ENCODE data around the gene FAM72B.
"Not testable (repeated sequence)": the region's sequence is repeated elsewhere in the genome, so short reads cannot be mapped to it uniquely, and the experiment has no call there.

Gene FAM72B

GRCh38 chr1:121214544-121215156, 30.5 kb upstream of the FAM72B start:
- not testable (repeated sequence) for H3K9me3 ChIP-seq (ENCODE audit: control insufficient read depth, insufficient read depth, low read length); H3K27me3 ChIP-seq (ENCODE audit: control insufficient read depth, insufficient read depth, low read length); H3K9ac ChIP-seq (ENCODE audit: low read depth, low read length); H3K4me3 ChIP-seq (ENCODE audit: low read depth, low read length); H3K27ac ChIP-seq (ENCODE audit: low read depth, low read length); H3K4me1 ChIP-seq (ENCODE audit: control insufficient read depth, insufficient read depth, low read length); H3K36me3 ChIP-seq (ENCODE audit: control insufficient read depth, insufficient read depth, low read length)

- H3K27ac ChIP-seq (ENCODE audit: low read depth, low read length); H3K36me3 ChIP-seq (ENCODE audit: control insufficient read depth, insufficient read depth, low read length); H3K27me3 ChIP-seq (ENCODE audit: control insufficient read depth, insufficient read depth, low read length); H3K9me3 ChIP-seq (ENCODE audit: control insufficient read depth, insufficient read depth, low read length); H3K4me3 ChIP-seq (ENCODE audit: low read depth, low read length); H3K9ac ChIP-seq (ENCODE audit: low read depth, low read length); H3K4me1 ChIP-seq (ENCODE audit: control insufficient read depth, insufficient read depth, low read length): not testable (repeated sequence)
Measured at GRCh38 chr1:121213491-121213890, 29.4 kb upstream of the FAM72B start.

- not testable (repeated sequence) for H3K36me3 ChIP-seq (ENCODE audit: control insufficient read depth, insufficient read depth, low read length); H3K9me3 ChIP-seq (ENCODE audit: control insufficient read depth, insufficient read depth, low read length); H3K27me3 ChIP-seq (ENCODE audit: control insufficient read depth, insufficient read depth, low read length); H3K4me1 ChIP-seq (ENCODE audit: control insufficient read depth, insufficient read depth, low read length); H3K4me3 ChIP-seq (ENCODE audit: low read depth, low read length); H3K27ac ChIP-seq (ENCODE audit: low read depth, low read length); H3K9ac ChIP-seq (ENCODE audit: low read depth, low read length)
Measured at GRCh38 chr1:121210778-121211177, 26.6 kb upstream of the FAM72B start.

- not testable (repeated sequence) for H3K9ac ChIP-seq (ENCODE audit: low read depth, low read length); H3K36me3 ChIP-seq (ENCODE audit: control insufficient read depth, insufficient read depth, low read length); H3K27me3 ChIP-seq (ENCODE audit: control insufficient read depth, insufficient read depth, low read length); H3K27ac ChIP-seq (ENCODE audit: low read depth, low read length); H3K9me3 ChIP-seq (ENCODE audit: control insufficient read depth, insufficient read depth, low read length); H3K4me1 ChIP-seq (ENCODE audit: control insufficient read depth, insufficient read depth, low read length); H3K4me3 ChIP-seq (ENCODE audit: low read depth, low read length)
Measured at GRCh38 chr1:121208375-121208774, 24.2 kb upstream of the FAM72B start.

GRCh38 chr1:121207328-121207727, 23.2 kb upstream of the FAM72B start:
- H3K9me3 ChIP-seq (ENCODE audit: control insufficient read depth, insufficient read depth, low read length); H3K4me1 ChIP-seq (ENCODE audit: control insufficient read depth, insufficient read depth, low read length); H3K27me3 ChIP-seq (ENCODE audit: control insufficient read depth, insufficient read depth, low read length); H3K9ac ChIP-seq (ENCODE audit: low read depth, low read length); H3K27ac ChIP-seq (ENCODE audit: low read depth, low read length); H3K36me3 ChIP-seq (ENCODE audit: control insufficient read depth, insufficient read depth, low read length); H3K4me3 ChIP-seq (ENCODE audit: low read depth, low read length): not testable (repeated sequence)

- H3K27ac ChIP-seq (ENCODE audit: low read depth, low read length); H3K4me1 ChIP-seq (ENCODE audit: control insufficient read depth, insufficient read depth, low read length); H3K36me3 ChIP-seq (ENCODE audit: control insufficient read depth, insufficient read depth, low read length); H3K9me3 ChIP-seq (ENCODE audit: control insufficient read depth, insufficient read depth, low read length); H3K9ac ChIP-seq (ENCODE audit: low read depth, low read length); H3K27me3 ChIP-seq (ENCODE audit: control insufficient read depth, insufficient read depth, low read length); H3K4me3 ChIP-seq (ENCODE audit: low read depth, low read length): not testable (repeated sequence)
Measured at GRCh38 chr1:121205786-121206711, 21.9 kb upstream of the FAM72B start.

- not testable (repeated sequence) for H3K4me3 ChIP-seq (ENCODE audit: low read depth, low read length); H3K4me1 ChIP-seq (ENCODE audit: control insufficient read depth, insufficient read depth, low read length); H3K27ac ChIP-seq (ENCODE audit: low read depth, low read length); H3K9ac ChIP-seq (ENCODE audit: low read depth, low read length); H3K36me3 ChIP-seq (ENCODE audit: control insufficient read depth, insufficient read depth, low read length); H3K27me3 ChIP-seq (ENCODE audit: control insufficient read depth, insufficient read depth, low read length); H3K9me3 ChIP-seq (ENCODE audit: control insufficient read depth, insufficient read depth, low read length)
Measured at GRCh38 chr1:121202986-121203385, 18.8 kb upstream of the FAM72B start.

GRCh38 chr1:121200985-121201981, 17.1 kb upstream of the FAM72B start:
- not testable (repeated sequence) for H3K27ac ChIP-seq (ENCODE audit: low read depth, low read length); H3K9ac ChIP-seq (ENCODE audit: low read depth, low read length)

GRCh38 chr1:121200232-121200631, 16.1 kb upstream of the FAM72B start:
- H3K27me3 ChIP-seq (ENCODE audit: control insufficient read depth, insufficient read depth, low read length); H3K9me3 ChIP-seq (ENCODE audit: control insufficient read depth, insufficient read depth, low read length); H3K27ac ChIP-seq (ENCODE audit: low read depth, low read length); H3K9ac ChIP-seq (ENCODE audit: low read depth, low read length); H3K4me3 ChIP-seq (ENCODE audit: low read depth, low read length); H3K4me1 ChIP-seq (ENCODE audit: control insufficient read depth, insufficient read depth, low read length); H3K36me3 ChIP-seq (ENCODE audit: control insufficient read depth, insufficient read depth, low read length): not testable (repeated sequence)

More at GRCh38 chr1:121200985-121201981, 17.1 kb upstream of the FAM72B start:
- not testable (repeated sequence) for H3K9me3 ChIP-seq (ENCODE audit: control insufficient read depth, insufficient read depth, low read length); H3K4me1 ChIP-seq (ENCODE audit: control insufficient read depth, insufficient read depth, low read length); H3K27me3 ChIP-seq (ENCODE audit: control insufficient read depth, insufficient read depth, low read length); H3K4me3 ChIP-seq (ENCODE audit: low read depth, low read length); H3K36me3 ChIP-seq (ENCODE audit: control insufficient read depth, insufficient read depth, low read length)

- H3K36me3 ChIP-seq (ENCODE audit: control insufficient read depth, insufficient read depth, low read length); H3K27ac ChIP-seq (ENCODE audit: low read depth, low read length); H3K4me1 ChIP-seq (ENCODE audit: control insufficient read depth, insufficient read depth, low read length); H3K9ac ChIP-seq (ENCODE audit: low read depth, low read length); H3K9me3 ChIP-seq (ENCODE audit: control insufficient read depth, insufficient read depth, low read length); H3K4me3 ChIP-seq (ENCODE audit: low read depth, low read length); H3K27me3 ChIP-seq (ENCODE audit: control insufficient read depth, insufficient read depth, low read length): not testable (repeated sequence)
Measured at GRCh38 chr1:121199763-121200162, 15.6 kb upstream of the FAM72B start.
